Prostate gland (tissue), 2 donors: Measurements from ENCODE around the gene WAS. TPM values are rescaled to one million over a fixed set of nuclear protein-coding genes. Genes with fewer than 3 reads are reported as not detected.

Source experiments
- DNase-seq: peaks from one replicate; pipeline ENCODE4 v3.0.0-alpha.2; 2019; ENCODE audit warnings: low spot score
- H3K27ac ChIP-seq, 2 donors: fragments of 200-600 bp; sonication (generic); 2 replicates each; pipeline ENCODE4 v1.5.1; 2017 to 2019
- H3K27me3 ChIP-seq: fragments of 200-600 bp; sonication (generic); replicated peaks from 2 replicates; pipeline ENCODE4 v1.5.1; 2019; ENCODE audit not compliant: insufficient read depth
- H3K36me3 ChIP-seq, 2 donors: fragments of 200-600 bp; sonication (generic); 1 replicate in 1 of 2; 2 replicates in 1 of 2; pipeline versions ENCODE4 v1.5.1 to v1.8.1; 2017 to 2019
- H3K4me1 ChIP-seq: fragments of 200-600 bp; sonication (generic); replicated peaks from 2 replicates; pipeline ENCODE4 v1.5.1; 2019
- H3K4me3 ChIP-seq, 2 donors: fragments of 200-600 bp; sonication (generic); 2 replicates each; pipeline ENCODE4 v1.5.1; 2017 to 2019
- H3K9me3 ChIP-seq: fragments of 200-600 bp; sonication (generic); 2 replicates; pipeline ENCODE4 v1.5.1; 2017
- POLR2A ChIP-seq: fragments of 450-650 bp; IDR thresholded peaks from one replicate; pipeline ENCODE4 v1.6.1; 2016; ENCODE audit warnings: antibody characterized with exemption, mild to moderate bottlenecking
- POLR2AphosphoS5 ChIP-seq: sonication (generic); formaldehyde crosslinking; IDR thresholded peaks from one replicate; pipeline ENCODE4 v1.6.1; 2017; ENCODE audit warnings: antibody characterized with exemption
- WGBS: methylation state at CpG from one replicate; pipeline ENCODE4 v1.1.5; 2018; 5-methylcytosine and 5-hydroxymethylcytosine counted together
- intact Hi-C: fragments of 100-400 bp; cut with DNase I; formaldehyde crosslinking; loops from one replicate; pipeline ENCODE4 v1.14.2; 2022
- small RNA-seq, 2 donors: library from RNA; depleted of rRNA; stranded (forward); fragments of <200 nt; gene quantifications; one replicate each; pipeline ENCODE3, GENCODE V24; 2016
- total RNA-seq, 2 donors: library from RNA; depleted of rRNA; stranded (reverse); fragments of >200 nt; gene quantifications; one replicate each; pipeline ENCODE4 v1.1.0, GENCODE V29; 2016
- TF ChIP-seq, protein P1 (sequence below), 4 experiments: fragments of 200-600 bp in 2 of 4; fragments of 450-650 bp in 2 of 4; sonication (generic) in 2 of 4; IDR thresholded peaks; 1 replicate in 3 of 4; 2 replicates in 1 of 4; pipeline ENCODE4 v1.5.1; 2016 to 2019; ENCODE audit warnings: antibody characterized with exemption in 4 of 4, mild to moderate bottlenecking in 2 of 4, moderate library complexity in 2 of 4

WAS gene
- total RNA-seq, 2 donors from 2014 or later, result 2.5 to 10.5 TPM

DNA sequence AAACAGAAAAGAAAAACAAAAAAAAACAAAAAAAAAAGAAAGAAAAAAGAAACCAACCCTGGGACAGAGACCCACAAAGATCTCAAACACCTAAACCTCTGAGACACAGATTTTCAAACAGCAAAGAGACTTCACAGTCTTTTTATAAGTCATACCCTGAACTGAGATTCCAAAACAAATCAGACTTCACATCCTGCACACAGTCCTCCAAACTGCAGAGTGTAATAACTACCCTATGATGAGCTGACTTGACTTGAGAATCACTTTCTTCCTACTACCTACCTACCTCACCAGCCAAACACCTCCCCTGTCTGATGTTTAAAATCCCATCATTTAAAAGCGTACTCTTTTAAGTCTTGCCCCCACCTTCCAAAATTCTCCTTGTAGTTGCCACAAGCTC, 52.7 kb downstream of the WAS start:
- Histone ChIP-seq H3K36me3 (no peaks in the 10 kb centered on the region), H3K9me3 (no peaks in the 10 kb centered on the region), H3K4me1 (no peaks in the 10 kb centered on the region), H3K4me3 (no peak overlapping the region), H3K27me3 (no peaks in the 10 kb centered on the region), H3K27ac (no peak overlapping the region)
- no peak for DNase-seq
- TF ChIP-seq POLR2A (no peak), POLR2AphosphoS5 (no peak)
- TF ChIP-seq, protein P1, sequence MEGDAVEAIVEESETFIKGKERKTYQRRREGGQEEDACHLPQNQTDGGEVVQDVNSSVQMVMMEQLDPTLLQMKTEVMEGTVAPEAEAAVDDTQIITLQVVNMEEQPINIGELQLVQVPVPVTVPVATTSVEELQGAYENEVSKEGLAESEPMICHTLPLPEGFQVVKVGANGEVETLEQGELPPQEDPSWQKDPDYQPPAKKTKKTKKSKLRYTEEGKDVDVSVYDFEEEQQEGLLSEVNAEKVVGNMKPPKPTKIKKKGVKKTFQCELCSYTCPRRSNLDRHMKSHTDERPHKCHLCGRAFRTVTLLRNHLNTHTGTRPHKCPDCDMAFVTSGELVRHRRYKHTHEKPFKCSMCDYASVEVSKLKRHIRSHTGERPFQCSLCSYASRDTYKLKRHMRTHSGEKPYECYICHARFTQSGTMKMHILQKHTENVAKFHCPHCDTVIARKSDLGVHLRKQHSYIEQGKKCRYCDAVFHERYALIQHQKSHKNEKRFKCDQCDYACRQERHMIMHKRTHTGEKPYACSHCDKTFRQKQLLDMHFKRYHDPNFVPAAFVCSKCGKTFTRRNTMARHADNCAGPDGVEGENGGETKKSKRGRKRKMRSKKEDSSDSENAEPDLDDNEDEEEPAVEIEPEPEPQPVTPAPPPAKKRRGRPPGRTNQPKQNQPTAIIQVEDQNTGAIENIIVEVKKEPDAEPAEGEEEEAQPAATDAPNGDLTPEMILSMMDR (IDR thresholded peaks at IDR 0.05), result no peak
- 78% methylated on average over 1 of the region's 1 CpG for WGBS
- intact Hi-C loops, result loop anchor here (2.0 kb wide), 2 partner anchors 40 to 64 kb away; partner anchors contain the start of gene SUV39H1

DNA sequence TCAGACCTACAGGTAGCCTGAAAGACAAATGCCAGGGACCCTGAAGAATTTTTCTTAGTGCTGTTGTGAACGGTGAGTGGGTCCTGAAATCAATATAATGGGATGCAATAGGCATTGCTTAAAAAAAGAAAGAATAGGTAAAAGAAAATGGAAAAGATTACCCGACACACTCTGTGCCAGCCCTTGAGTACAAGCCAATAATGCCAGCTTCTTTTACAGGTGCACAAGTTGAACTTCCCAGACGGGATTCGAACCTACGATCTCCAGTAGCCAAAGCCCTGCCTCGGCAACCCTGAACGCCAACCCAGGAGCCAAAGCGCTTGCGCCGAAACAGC, 53.2 kb downstream of the WAS start:
- TF ChIP-seq POLR2AphosphoS5 (no peak), POLR2A (no peak)
- TF ChIP-seq, protein P1 (IDR thresholded peaks at IDR 0.05), result no peak
- no peaks in the 10 kb centered on the region for H3K27me3 ChIP-seq
- intact Hi-C loops, result loop anchor here (2.0 kb wide), 2 partner anchors 40 to 64 kb away; partner anchors contain the start of gene SUV39H1
- no peaks in the 10 kb centered on the region for H3K4me1 ChIP-seq
- no peaks in the 10 kb centered on the region for H3K9me3 ChIP-seq
- H3K4me3 ChIP-seq, result peak overlapping the region; percentile 41 to 47
- no peaks in the 10 kb centered on the region for H3K36me3 ChIP-seq
- H3K27ac ChIP-seq, result peak overlapping the region in 1 of 2 donors; percentile 84
- WGBS, result 4% methylated on average over 10 of the region's 10 CpGs
- DNase-seq, result no peak

DNA sequence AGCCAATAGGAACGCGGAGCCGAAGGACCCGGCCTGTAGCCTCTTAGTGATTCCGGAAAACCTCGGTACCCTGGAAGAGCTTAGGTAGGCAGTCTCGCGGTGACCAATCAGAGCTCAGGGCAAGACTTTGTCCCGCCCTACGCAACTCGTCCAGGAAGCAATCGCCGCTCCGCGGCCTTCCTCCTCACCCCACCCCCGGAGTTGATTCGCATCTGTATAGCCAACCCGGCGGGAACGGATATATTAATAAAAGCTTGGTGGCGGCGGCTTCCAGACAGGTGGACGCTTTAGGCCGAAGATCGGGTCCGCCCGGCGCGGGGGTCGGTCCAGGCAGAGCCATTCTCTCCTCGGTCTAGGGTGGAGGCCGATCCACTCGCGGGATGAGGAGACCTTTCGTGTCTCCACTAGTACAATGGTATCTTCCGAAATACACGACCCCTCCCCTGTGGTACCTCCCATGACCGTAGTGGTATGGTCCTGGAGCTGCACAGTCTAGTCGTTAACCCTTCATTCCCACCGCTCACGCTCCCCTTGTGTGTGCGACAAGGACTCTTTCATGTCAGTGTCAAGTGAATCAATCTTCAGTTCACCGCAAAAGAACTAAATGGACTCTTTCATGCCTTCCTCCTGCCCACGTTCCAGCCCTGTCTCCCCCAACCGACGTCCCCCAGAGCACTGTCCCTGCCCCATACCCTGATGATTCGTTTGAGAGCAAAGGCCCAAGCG, 53.8 kb downstream of the WAS start:
- H3K27me3 ChIP-seq, result no peaks in the 10 kb centered on the region
- H3K4me1 ChIP-seq, result no peaks in the 10 kb centered on the region
- H3K36me3 ChIP-seq, result no peaks in the 10 kb centered on the region
- TF ChIP-seq POLR2AphosphoS5 (peak; percentile 85), POLR2A (no peak)
- H3K4me3 ChIP-seq, result peak overlapping the region; percentile 41 to 47
- H3K9me3 ChIP-seq, result no peaks in the 10 kb centered on the region
- H3K27ac ChIP-seq, result peak overlapping the region; percentile 84 to 86
- intact Hi-C loops, result loop anchor here (2.0 kb wide), 2 partner anchors 41 to 63 kb away; partner anchors contain the start of gene SUV39H1
- under 1% methylated on average over 26 of the region's 48 CpGs for WGBS
- peak; percentile 88 for DNase-seq

DNA sequence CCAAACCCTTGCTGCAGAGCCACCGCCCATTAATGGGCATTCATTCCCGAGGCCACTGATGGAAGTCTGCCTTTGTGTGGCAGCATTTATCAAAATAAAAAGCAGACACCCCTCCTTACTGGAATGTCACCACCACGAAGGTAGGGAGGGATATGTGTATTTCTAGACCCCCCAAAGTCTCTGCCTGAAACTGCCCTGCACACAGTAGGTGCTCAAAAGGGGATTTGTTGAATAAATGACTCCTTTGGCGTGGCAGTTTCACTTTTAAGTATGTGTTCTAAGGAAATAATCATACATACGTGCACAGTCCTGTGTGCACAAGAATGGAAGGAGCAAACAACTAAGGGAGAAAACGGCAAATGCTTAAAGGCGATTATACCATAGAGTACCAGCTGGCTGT, 54.3 kb downstream of the WAS start:
- Histone ChIP-seq H3K4me1 (no peaks in the 10 kb centered on the region), H3K27ac (peak overlapping the region; percentile 84 to 86), H3K4me3 (peak overlapping the region; percentile 41 to 47), H3K27me3 (no peaks in the 10 kb centered on the region), H3K36me3 (no peaks in the 10 kb centered on the region), H3K9me3 (no peaks in the 10 kb centered on the region)
- WGBS, result 54% methylated on average over 5 of the region's 7 CpGs
- no peak for DNase-seq
- intact Hi-C loops, result loop anchor here (2.0 kb wide), 2 partner anchors 41 to 63 kb away; partner anchors contain the start of gene SUV39H1
- TF ChIP-seq POLR2A, result no peak
- TF ChIP-seq, protein P1 (IDR thresholded peaks at IDR 0.05), result no peak
- TF ChIP-seq POLR2AphosphoS5, result no peak

Small RNA genes lying within 50 kb of the gene (small RNA-seq; reads per million reads assigned to genes)
- gene RNU6-1056P, result 0 reads per million in 2 donors

Other genes starting within 250 kb of the WAS start
- 1 to 10 TPM; 3.0 to 6.2 TPM for gene SLC38A5, start 213.5 kb upstream of the WAS start, total RNA-seq
- gene FTSJ1, start 207.6 kb upstream of the WAS start, total RNA-seq, result 10 to 100 TPM; 44.3 to 56.1 TPM
- gene PORCN, start 174.8 kb upstream of the WAS start, total RNA-seq, result 10 to 100 TPM; 15.1 to 61.7 TPM
- 10 to 100 TPM; 37.8 to 46.9 TPM for gene EBP, start 162.0 kb upstream of the WAS start, total RNA-seq
- 10 to 100 TPM in 1 of 2 donors, 1 to 10 TPM in 1; 8.9 to 21.9 TPM for gene TBC1D25, start 144.1 kb upstream of the WAS start, total RNA-seq
- 100 to 1,000 TPM; 155 to 169 TPM for gene RBM3, start 109.3 kb upstream of the WAS start, total RNA-seq
- 100 to 1,000 TPM; 102 to 190 TPM for gene WDR13, start 86.3 kb upstream of the WAS start, total RNA-seq
- gene SUV39H1, start 12.9 kb downstream of the WAS start, total RNA-seq, result 1 to 10 TPM; 7.4 to 9.1 TPM
- gene GLOD5, start 77.9 kb downstream of the WAS start, total RNA-seq, result under 1 TPM in 1 of 2 donors, not detected in 1; 0.41 TPM
- gene GATA1, start 102.8 kb downstream of the WAS start, total RNA-seq, result not detected
- gene HDAC6, start 118.3 kb downstream of the WAS start, total RNA-seq, result 100 to 1,000 TPM; 102 to 113 TPM
- gene ERAS, start 142.7 kb downstream of the WAS start, total RNA-seq, result not detected
- 10 to 100 TPM; 45.4 to 77.7 TPM for gene PCSK1N, start 151.8 kb downstream of the WAS start, total RNA-seq
- 10 to 100 TPM; 58.2 to 85.8 TPM for gene TIMM17B, start 214.0 kb downstream of the WAS start, total RNA-seq
- gene PQBP1, start 214.1 kb downstream of the WAS start, total RNA-seq, result 10 to 100 TPM; 37.1 to 76.6 TPM
- gene SLC35A2, start 227.8 kb downstream of the WAS start, total RNA-seq, result 10 to 100 TPM; 29.7 to 39.0 TPM
- gene PIM2, start 235.2 kb downstream of the WAS start, total RNA-seq, result 10 to 100 TPM; 12.1 to 23.5 TPM